Left colon (tissue), 2 donors: ENCODE data around the gene HDAC5. TPM values are rescaled to one million over a fixed set of nuclear protein-coding genes. Genes with fewer than 3 reads are reported as not detected.

Experiments used
- ATAC-seq: fragments of 200-7000 bp; cut with Tn5 transposase; one replicate; pipeline ENCODE4 v1.9.1; 2020; ENCODE audit warnings: mild to moderate bottlenecking, moderate library complexity
- DNase-seq, 2 donors: peaks; one replicate each; pipeline ENCODE4 v3.0.0-alpha.2; 2020
- intact Hi-C, 2 donors: fragments of 100-400 bp; cut with DNase I in 1 of 2; cut with micrococcal nuclease in 1 of 2; formaldehyde crosslinking; loops; one replicate each; pipeline versions ENCODE4 v1.11.2 to v1.14.0; 2022; cut with DNase I, micrococcal nuclease
- total RNA-seq, 2 donors: library from RNA; stranded (reverse); fragmentation: NEBNext Ultra II Directional; extraction: Animal tissue kit (Norgen Biotek cat#: 25700); gene quantifications; one replicate each; pipeline ENCODE4 v1.2.1, GENCODE V29; 2021
- donor health status: DM: no; HTN: no; CAD: no.
- donor health status: DM: yes; HTN: yes; CAD: no.

Gene HDAC5
- total RNA-seq, 2 donors from 2014 or later: 13.8 to 42.8 TPM

- ATAC-seq: no peak
- intact Hi-C loops: no loop called here
- no peak for DNase-seq
Observed at GRCh38 chr17:44095388-44095646, 28.1 kb downstream of the HDAC5 start.

- ATAC-seq: no peak
- intact Hi-C loops: no loop called here
- no peak for DNase-seq
Observed at GRCh38 chr17:44094701-44095387, 28.6 kb downstream of the HDAC5 start.

- intact Hi-C loops: no loop called here
- DNase-seq (no peak), ATAC-seq (no peak)
Observed at GRCh38 chr17:44093231-44093900, 30.1 kb downstream of the HDAC5 start.

- ATAC-seq (no peak), DNase-seq (no peak)
- intact Hi-C loops: no loop called here
Observed at GRCh38 chr17:44092051-44092450, 31.4 kb downstream of the HDAC5 start.

- ATAC-seq (no peak), DNase-seq (no peak)
- intact Hi-C loops: no loop called here
Observed at GRCh38 chr17:44091200-44091997, 32.0 kb downstream of the HDAC5 start.

GRCh38 chr17:44088254-44088653 lies 35.2 kb downstream of the HDAC5 start:
- intact Hi-C loops: no loop called here
- DNase-seq: no peak
- no peak for ATAC-seq

- intact Hi-C loops: no loop called here
- ATAC-seq (no peak), DNase-seq (no peak)
Observed at GRCh38 chr17:44087319-44087718, 36.1 kb downstream of the HDAC5 start.

- ATAC-seq (no peak), DNase-seq (no peak)
- intact Hi-C loops: no loop called here
Observed at GRCh38 chr17:44086364-44087311, 36.8 kb downstream of the HDAC5 start.

GRCh38 chr17:44085908-44086307 lies 37.5 kb downstream of the HDAC5 start:
- DNase-seq (no peak), ATAC-seq (no peak)
- intact Hi-C loops: no loop called here

- DNase-seq (no peak), ATAC-seq (no peak)
- intact Hi-C loops: no loop called here
Observed at GRCh38 chr17:44084921-44085320, 38.5 kb downstream of the HDAC5 start.

GRCh38 chr17:44084131-44084538 lies 39.3 kb downstream of the HDAC5 start:
- intact Hi-C loops: no loop called here
- ATAC-seq (peak; percentile 41), DNase-seq (peak in 1 of 2 donors; percentile 33)

GRCh38 chr17:44083250-44083849 lies 40.1 kb downstream of the HDAC5 start:
- peak; percentile 72 for ATAC-seq
- DNase-seq: no peak
- intact Hi-C loops: no loop called here

GRCh38 chr17:44082256-44082927 lies 41.0 kb downstream of the HDAC5 start:
- DNase-seq (no peak), ATAC-seq (no peak)
- intact Hi-C loops: no loop called here

GRCh38 chr17:44081681-44082080 lies 41.8 kb downstream of the HDAC5 start:
- no peak for ATAC-seq
- no peak for DNase-seq
- intact Hi-C loops: no loop called here

- DNase-seq: no peak
- intact Hi-C loops: no loop called here
- ATAC-seq: no peak
Observed at GRCh38 chr17:44079877-44080821, 43.3 kb downstream of the HDAC5 start.

GRCh38 chr17:44078412-44078811 lies 45.0 kb downstream of the HDAC5 start:
- no peak for ATAC-seq
- no peak for DNase-seq
- intact Hi-C loops: no loop called here

GRCh38 chr17:44077595-44077909 lies 45.9 kb downstream of the HDAC5 start:
- intact Hi-C loops: no loop called here
- no peak for ATAC-seq
- no peak for DNase-seq
